ENCODE data around the gene APPBP2. TPM values are rescaled to one million over a fixed set of nuclear protein-coding genes. Genes with fewer than 3 reads are reported as not detected.
"Not testable (repeated sequence)": the region's sequence is repeated elsewhere in the genome, so short reads cannot be mapped to it uniquely, and the experiment has no call there.

The APPBP2 gene
- polyA plus RNA-seq, 12 donors, result 28.9 to 40.9 (median 36.7) TPM; not detected in 1

DNA sequence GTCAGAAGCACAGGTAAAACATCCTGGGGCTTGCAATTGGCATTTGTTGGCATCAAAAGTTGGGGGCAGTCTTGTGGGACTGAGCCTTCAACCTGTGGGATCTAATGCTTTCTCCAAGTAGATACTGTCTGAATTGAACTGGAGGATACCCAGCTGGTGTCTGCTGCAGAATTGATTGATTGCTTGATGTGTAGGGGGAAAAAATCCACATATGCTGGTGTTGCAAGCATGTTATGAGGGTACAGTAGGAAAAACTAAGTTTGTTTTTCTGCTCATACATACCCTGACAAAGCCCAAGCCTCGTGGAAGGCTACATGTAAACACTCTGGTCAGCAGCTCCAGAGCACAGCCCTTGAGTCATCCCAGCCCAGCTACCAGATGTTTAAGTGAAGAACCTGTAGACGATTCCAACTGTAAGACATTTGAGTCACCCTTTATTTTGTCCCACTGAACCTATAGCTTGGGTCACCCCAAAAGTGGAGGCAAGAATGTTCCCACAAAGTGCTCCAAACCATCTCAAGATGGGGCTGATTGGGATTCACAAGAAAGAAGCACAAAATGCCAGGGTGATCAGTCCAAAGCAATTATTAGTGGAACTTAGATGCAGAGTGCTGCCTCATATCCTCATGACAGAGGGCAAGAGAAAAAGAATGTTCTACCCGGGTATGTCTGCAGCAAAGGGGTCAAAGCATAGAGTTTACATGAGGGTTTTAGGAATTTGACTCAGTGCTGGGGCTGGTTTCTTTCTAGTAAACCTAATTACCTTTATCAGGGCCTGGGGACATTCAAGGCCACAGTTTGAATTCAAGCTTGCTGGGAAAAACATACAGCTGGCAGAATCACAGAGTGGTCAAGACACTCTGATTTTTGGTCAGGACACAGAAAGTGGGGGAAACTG lies 9.6 kb upstream of the APPBP2 start:
- DNase-seq, result no peak

DNA sequence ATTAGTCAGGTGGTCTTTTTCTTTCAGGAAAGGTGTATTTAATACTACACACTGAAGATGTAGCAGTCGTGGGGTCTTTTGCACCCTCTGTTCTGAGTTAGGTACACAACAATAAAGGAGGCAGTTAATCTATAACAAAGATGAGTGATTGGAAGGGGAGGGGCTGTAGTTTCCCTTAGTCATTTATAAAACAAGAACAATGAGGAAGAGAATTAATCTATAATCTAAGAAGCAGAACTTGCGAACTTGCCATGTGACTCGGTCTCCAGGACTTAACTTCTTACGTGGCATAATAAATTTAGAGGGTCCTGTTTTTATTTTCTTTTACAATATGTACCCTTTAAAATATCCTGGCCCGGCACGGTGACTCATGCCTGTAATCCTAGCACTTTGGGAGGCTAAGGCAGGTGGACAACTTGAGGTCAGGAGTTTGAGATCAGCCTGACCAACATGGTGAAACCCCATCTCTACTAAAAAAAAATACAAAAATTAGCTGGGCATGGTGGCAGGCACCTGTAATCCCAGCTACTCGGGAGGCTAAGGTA lies 8.6 kb upstream of the APPBP2 start:
- DNase-seq, result no peak

- no peak for DNase-seq
Observed at GRCh38 chr17:60534010-60534555, 8.0 kb upstream of the APPBP2 start.

GRCh38 chr17:60529806-60530205 lies 3.8 kb upstream of the APPBP2 start:
- no peak for DNase-seq

GRCh38 chr17:60528828-60529227 lies 2.8 kb upstream of the APPBP2 start:
- no peak for DNase-seq

- no peak for DNase-seq
Observed at GRCh38 chr17:60527701-60528100, 1.7 kb upstream of the APPBP2 start.

DNA sequence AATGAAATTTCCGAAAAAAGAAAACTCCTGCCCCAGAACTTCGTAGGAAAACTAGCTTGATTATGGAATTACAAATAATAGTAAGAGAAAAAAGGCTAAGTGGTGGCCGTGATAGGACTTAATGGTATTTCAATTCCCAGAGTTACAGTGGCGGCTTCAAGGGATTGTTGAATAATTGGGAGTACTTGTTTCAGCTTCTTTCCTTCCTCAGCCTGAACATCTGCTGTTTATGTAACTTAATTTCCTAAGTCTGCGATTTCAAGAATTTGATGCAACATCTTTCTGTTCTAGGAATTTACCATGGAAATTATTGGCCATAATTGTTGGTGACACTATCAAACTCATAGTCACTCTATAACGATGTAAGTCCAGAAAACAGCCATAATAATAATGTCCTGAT lies 684 bp upstream of the APPBP2 start:
- DNase-seq, result peak; percentile 7

- peak; percentile 53 for DNase-seq
Observed at GRCh38 chr17:60525328-60525684, 736 bp downstream of the APPBP2 start.

DNA sequence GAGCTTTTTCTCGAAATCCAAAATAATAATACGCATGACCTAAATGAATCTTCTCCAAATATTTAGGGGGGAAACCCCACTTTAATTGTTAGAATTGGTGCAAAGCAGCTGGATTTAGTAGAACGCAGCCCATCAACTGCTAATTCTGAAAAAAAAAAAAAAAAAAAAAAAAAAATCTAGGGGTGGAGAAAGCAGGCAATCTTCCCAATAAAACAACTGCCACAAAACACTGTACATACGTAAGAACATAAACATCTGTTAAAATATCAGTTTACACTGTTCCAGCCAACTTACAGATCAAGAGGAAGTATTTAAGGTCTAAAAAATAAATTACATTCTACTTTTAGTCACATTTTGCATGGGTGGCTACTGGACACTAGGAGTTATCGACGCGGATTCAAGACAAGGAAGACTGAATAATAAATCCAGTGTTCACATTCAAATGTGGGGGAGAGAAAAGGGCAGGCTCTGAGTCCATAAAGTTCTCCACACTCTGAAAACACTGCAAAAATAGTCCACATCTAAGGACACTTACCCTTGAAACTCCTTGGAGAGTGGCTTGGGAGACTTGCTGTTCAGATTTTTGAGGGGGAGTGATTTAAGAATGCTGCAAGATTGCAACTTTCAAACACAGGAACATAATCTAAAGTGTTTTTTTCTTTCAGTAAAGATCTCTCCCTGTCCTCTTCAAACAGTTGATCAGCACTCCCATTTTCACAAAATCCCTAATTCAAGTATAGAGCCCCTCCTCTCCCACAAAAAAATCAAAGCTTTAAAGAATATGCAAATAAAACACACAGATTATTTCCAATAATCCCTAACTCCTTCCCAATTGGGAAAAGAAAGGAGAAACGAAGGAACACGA lies 1.3 kb downstream of the APPBP2 start:
- DNase-seq, result peak; percentile 43

DNA sequence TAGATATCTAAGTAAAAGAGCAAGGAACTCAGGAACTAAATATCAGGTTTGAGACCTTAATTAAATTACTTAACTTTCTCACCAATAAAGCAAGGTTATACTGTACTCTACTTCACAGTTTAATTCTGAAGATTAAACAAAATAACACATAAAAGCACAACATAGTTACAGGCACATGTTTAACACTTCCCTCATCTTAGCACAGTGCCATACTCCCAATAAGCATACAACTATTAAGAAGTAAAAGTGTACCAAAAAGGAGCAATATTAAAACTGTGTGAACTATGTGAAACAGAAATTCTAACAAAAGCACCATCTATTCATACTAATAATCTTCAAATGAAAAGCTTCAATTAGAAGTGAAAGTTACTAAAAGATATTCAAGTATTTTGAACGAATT lies 2.2 kb downstream of the APPBP2 start:
- DNase-seq, result no peak

GRCh38 chr17:60522889-60523626 lies 3.0 kb downstream of the APPBP2 start:
- DNase-seq, result no peak

DNA sequence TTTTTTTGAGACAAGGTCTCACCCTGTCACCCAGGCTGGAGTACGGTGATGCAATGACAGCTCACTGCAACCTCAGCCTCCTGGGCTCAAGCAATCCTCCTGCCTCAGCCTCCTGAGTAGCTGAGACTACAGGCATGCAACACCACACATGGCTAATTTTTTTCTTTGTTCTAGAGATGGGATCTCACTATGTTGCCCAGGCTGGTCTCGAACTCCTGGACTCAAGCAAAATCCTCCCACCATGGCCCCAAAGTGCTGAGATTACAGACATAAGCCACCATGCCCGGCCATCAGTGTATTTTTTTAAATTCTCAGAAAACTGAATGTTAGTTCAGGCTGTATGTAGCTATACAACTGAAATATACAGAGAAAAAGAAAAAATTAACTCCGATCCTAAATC lies 6.2 kb downstream of the APPBP2 start:
- no peak for DNase-seq

DNA sequence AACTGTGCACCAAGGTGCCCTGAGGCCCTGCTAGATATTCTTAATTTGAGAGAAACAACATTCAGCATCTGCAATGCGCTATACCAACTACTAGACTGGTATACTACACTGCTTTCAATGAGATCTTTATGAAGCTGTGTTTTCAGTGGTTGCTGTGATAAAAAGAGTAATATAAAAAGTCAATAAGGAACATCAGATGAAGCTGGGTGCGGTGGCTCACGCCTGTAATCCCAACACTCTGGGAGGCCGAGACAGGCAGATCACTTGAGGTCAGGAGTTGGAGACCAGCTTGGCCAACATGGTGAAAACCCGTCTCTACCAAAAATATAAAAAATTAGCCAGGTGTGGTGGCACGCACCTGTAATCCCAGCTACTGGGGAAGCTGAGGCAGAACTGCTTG lies 10.4 kb downstream of the APPBP2 start:
- not testable (repeated sequence) for DNase-seq

- DNase-seq, result not testable (repeated sequence)
Observed at GRCh38 chr17:60515199-60515598, 10.8 kb downstream of the APPBP2 start.

GRCh38 chr17:60514500-60514899 lies 11.5 kb downstream of the APPBP2 start:
- DNase-seq, result no peak

GRCh38 chr17:60514053-60514452 lies 12.0 kb downstream of the APPBP2 start:
- DNase-seq, result no peak

- no peak for DNase-seq
Observed at GRCh38 chr17:60513014-60513413, 13.0 kb downstream of the APPBP2 start.

GRCh38 chr17:60510723-60511122 lies 15.3 kb downstream of the APPBP2 start:
- DNase-seq, result no peak

- DNase-seq, result no peak
Observed at GRCh38 chr17:60510031-60510430, 16.0 kb downstream of the APPBP2 start.

DNA sequence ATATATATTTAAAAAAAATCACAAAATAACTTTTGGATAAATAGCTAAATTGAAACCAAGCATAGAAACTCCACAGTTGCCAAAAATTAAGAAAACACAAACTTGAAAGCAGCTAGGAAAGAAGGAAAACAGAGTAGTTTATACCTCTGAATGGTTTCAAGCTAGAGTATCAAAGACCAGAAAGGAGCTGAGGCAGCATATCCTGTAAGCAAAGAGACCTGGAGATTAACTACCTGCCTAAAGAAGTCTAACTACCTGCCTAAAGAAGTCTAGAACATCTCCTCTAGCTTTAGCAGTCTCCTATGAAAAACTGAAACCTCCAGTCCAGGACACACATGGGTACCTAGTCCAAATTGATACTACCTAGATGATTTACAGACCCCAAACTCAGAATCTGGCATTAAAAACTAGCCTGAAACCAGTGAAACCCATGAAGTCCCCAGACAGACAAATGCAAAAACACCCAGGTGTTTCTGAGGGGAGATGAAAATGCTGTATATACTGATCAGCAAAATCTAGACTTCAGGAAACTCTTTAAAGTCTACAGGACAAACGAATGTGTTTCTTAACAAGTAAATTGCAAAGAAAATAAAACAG lies 17.6 kb downstream of the APPBP2 start:
- DNase-seq, result no peak

DNA sequence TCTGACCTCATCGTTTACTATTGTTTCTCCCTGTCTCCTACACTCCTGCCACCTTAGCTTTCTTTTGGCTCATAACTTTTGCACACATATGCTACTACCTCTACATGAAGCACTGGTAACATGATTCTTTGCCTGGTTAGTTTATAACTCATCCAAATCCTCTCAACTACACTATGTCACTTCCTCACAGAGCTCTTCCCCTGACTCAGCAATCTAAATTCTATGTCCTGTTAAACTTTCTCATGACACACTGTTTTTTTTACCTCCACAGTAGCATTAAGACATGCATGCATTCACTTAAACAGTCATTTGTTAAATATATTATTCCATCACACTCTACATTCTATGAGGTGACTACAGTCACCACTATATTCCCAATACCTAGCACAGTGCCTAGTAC lies 19.7 kb downstream of the APPBP2 start:
- DNase-seq, result no peak

Measured in muscle of arm (tissue), 12 donors.